WTC11 (cell line): Measurements from ENCODE around the gene GPR160. TPM values are rescaled to one million over a fixed set of nuclear protein-coding genes. Genes with fewer than 3 reads are reported as not detected.

Experiments used
- ATAC-seq: fragments of 200-7000 bp; cut with Tn5 transposase; 2 replicates; pipeline ENCODE4 v1.10.0; 2021; ENCODE audit warnings: mild to moderate bottlenecking, moderate library complexity
- CTCF ChIA-PET: fragments of 300-600 bp; sonication (Branson Sonifier 250); formaldehyde crosslinking; loops from one replicate; lab custom pipeline; 2021; ENCODE audit warnings: antibody characterized with exemption; lab: Charles Lee
- POLR2A ChIA-PET: fragments of 350-600 bp; sonication (Branson Sonifier 250); formaldehyde crosslinking; loops from one replicate; lab custom pipeline; 2021; ENCODE audit warnings: antibody characterized with exemption; lab: Charles Lee
- DNase-seq: peaks from one replicate; pipeline ENCODE4 v3.0.0; 2021; ENCODE audit warnings: low spot score
- H3K27ac Mint-ChIP-seq: 2 replicates; pipeline ENCODE4 v1.8.0; 2021; ENCODE audit warnings: mixed read lengths
- H3K27me3 Mint-ChIP-seq: 2 replicates; pipeline ENCODE4 v1.8.0; 2021; ENCODE audit warnings: low read depth, mild to moderate bottlenecking, moderate library complexity, mixed read lengths
- H3K36me3 Mint-ChIP-seq: 2 replicates; pipeline ENCODE4 v1.8.0; 2021; ENCODE audit warnings: mixed read lengths
- H3K4me1 Mint-ChIP-seq: 2 replicates; pipeline ENCODE4 v1.8.0; 2022; ENCODE audit warnings: mixed read lengths
- H3K4me3 Mint-ChIP-seq: 2 replicates; pipeline ENCODE4 v1.8.0; 2021; ENCODE audit warnings: mild to moderate bottlenecking, moderate library complexity, mixed read lengths
- H3K9me3 Mint-ChIP-seq: 2 replicates; pipeline ENCODE4 v1.8.0; 2021; ENCODE audit warnings: mixed read lengths
- ATF3 ChIP-seq: sonication (generic); formaldehyde crosslinking; conservative IDR thresholded peaks from 2 replicates; pipeline ENCODE4 v1.8.1; 2022; ENCODE audit warnings: mild to moderate bottlenecking, missing genetic modification reagents
- E2F5 ChIP-seq: sonication (generic); formaldehyde crosslinking; IDR thresholded peaks from 2 replicates; pipeline ENCODE4 v1.8.1; 2022; ENCODE audit warnings: mild to moderate bottlenecking, moderate library complexity, missing genetic modification reagents
- GABPB1 ChIP-seq: sonication (generic); formaldehyde crosslinking; IDR thresholded peaks from 2 replicates; pipeline ENCODE4 v1.8.1; 2023; ENCODE audit warnings: mild to moderate bottlenecking, missing genetic modification reagents
- HMGXB4 ChIP-seq: sonication (generic); formaldehyde crosslinking; IDR thresholded peaks from 2 replicates; pipeline ENCODE4 v1.8.1; 2023; ENCODE audit warnings: mild to moderate bottlenecking, moderate library complexity, missing genetic modification reagents
- NFE2L1 ChIP-seq: sonication (generic); formaldehyde crosslinking; IDR thresholded peaks from 2 replicates; pipeline ENCODE4 v1.8.1; 2023; ENCODE audit warnings: missing genetic modification reagents
- PRDM15 ChIP-seq: sonication (generic); formaldehyde crosslinking; IDR thresholded peaks from 2 replicates; pipeline ENCODE4 v1.8.0; 2022; ENCODE audit warnings: missing genetic modification reagents
- ZBTB43 ChIP-seq: sonication (generic); formaldehyde crosslinking; IDR thresholded peaks from 2 replicates; pipeline ENCODE4 v1.8.1; 2023; ENCODE audit warnings: mild to moderate bottlenecking, missing genetic modification reagents
- ZNF425 ChIP-seq: fragments of 250-450 bp; sonication (Bioruptor Pico); conservative IDR thresholded peaks from 2 replicates; pipeline ENCODE4 v1.9.0; 2021; ENCODE audit warnings: mild to moderate bottlenecking
- ZNF532 ChIP-seq: fragments of 250-450 bp; sonication (Bioruptor Pico); IDR thresholded peaks from 2 replicates; pipeline ENCODE4 v1.9.0; 2021; ENCODE audit warnings: mild to moderate bottlenecking, borderline replicate concordance
- ZNF671 ChIP-seq: fragments of 250-450 bp; sonication (Bioruptor Pico); IDR thresholded peaks from 2 replicates; pipeline ENCODE4 v1.8.0; 2021; ENCODE audit warnings: mild to moderate bottlenecking
- total RNA-seq: library from RNA; stranded (reverse); gene quantifications from 3 replicates; pipeline ENCODE4 v1.2.3, GENCODE V29; 2021

Gene GPR160
- total RNA-seq, 1 experiment from 2014 or later = 28.9 TPM

GRCh38 chr3:170079536-170080165, 41.9 kb downstream of the GPR160 start:
- Mint-ChIP-seq H3K27ac (no peak overlapping the region; the same call in 1 of the 2 replicates), H3K36me3 (peaks cover 13% of the 10 kb centered on the region), H3K27me3 (no peaks in the 10 kb centered on the region; the same call in 1 of the 2 replicates), H3K9me3 (no peaks in the 10 kb centered on the region), H3K4me1 (peaks cover 8% of the 10 kb centered on the region), H3K4me3 (no peak overlapping the region)
- TF ChIP-seq ZNF425 (CRISPR knock-in tag) (no peak), ZNF671 (CRISPR knock-in tag) (no peak), ATF3 (CRISPR knock-in tag) (no peak), NFE2L1 (CRISPR knock-in tag) (no peak), HMGXB4 (CRISPR knock-in tag) (no peak), PRDM15 (CRISPR knock-in tag) (no peak), ZNF532 (CRISPR knock-in tag) (no peak), ZBTB43 (CRISPR knock-in tag) (no peak), E2F5 (CRISPR knock-in tag) (no peak), GABPB1 (CRISPR knock-in tag) (no peak)
- no peak for DNase-seq
- CTCF ChIA-PET = interaction anchor here (0.5 to 4.3 kb wide), 14 partner anchors 8 to 726 kb away, joined by 3 to 38 read pairs (median 6); no protein-coding TSS in a partner anchor
- ATAC-seq = no peak
- POLR2A ChIA-PET = no interaction called here
